ENCODE data around the gene NSD1. TPM values are rescaled to one million over a fixed set of nuclear protein-coding genes. Genes with fewer than 3 reads are reported as not detected.

NSD1 gene
- total and polyA plus RNA-seq, 2 of the 8 experiments (the other 6 are each of a cell fraction or from before 2014, with no cell fraction given) = 22.8 to 168 TPM

GRCh38 chr5:177311392-177311722 is 177.8 kb downstream of the NSD1 start (continued):
- no peak for TF ChIP-seq CHD7 (IDR thresholded peaks at IDR 0.05; ENCODE audit: insufficient replicate concordance, low read length)
